Vagina (tissue), 2 donors: Measurements from ENCODE around the gene PRICKLE2. TPM values are rescaled to one million over a fixed set of nuclear protein-coding genes. Genes with fewer than 3 reads are reported as not detected.
A peak's percentile ranks its signal among the peaks of the same experiment; 100 is the strongest.

Experiments
- DNase-seq, 2 donors: peaks; one replicate each; pipeline ENCODE4 v3.0.0-alpha.2; 2017; ENCODE audit errors: extremely low spot score in 2 of 2
- H3K27ac ChIP-seq: fragments of 200-600 bp; sonication (generic); one replicate; pipeline ENCODE4 v1.5.1; 2019
- H3K27me3 ChIP-seq: fragments of 200-600 bp; sonication (generic); one replicate; pipeline ENCODE4 v1.5.1; 2019
- H3K36me3 ChIP-seq, 2 donors: fragments of 200-600 bp; sonication (generic); one replicate each; pipeline ENCODE4 v1.5.1; 2017 to 2019
- H3K4me1 ChIP-seq: fragments of 200-600 bp; sonication (generic); one replicate; pipeline ENCODE4 v1.5.1; 2019
- H3K4me3 ChIP-seq, 2 donors: fragments of 200-600 bp; sonication (generic); 1 replicate in 1 of 2; 2 replicates in 1 of 2; pipeline ENCODE4 v1.5.1; 2016 to 2019
- H3K9me3 ChIP-seq: fragments of 200-600 bp; sonication (generic); one replicate; pipeline ENCODE4 v1.5.1; 2019
- POLR2A ChIP-seq, 2 donors: fragments of 450-650 bp; IDR thresholded peaks; one replicate each; pipeline ENCODE4 v1.6.1; 2017; ENCODE audit warnings: antibody characterized with exemption in 2 of 2, mild to moderate bottlenecking in 2 of 2, moderate library complexity in 2 of 2
- POLR2AphosphoS5 ChIP-seq, 2 donors: sonication (generic); formaldehyde crosslinking; IDR thresholded peaks; one replicate each; pipeline ENCODE4 v1.9.0; 2017; ENCODE audit warnings: antibody characterized with exemption in 2 of 2, mild to moderate bottlenecking in 2 of 2, low read depth in 1 of 2; ENCODE audit not compliant: insufficient read depth in 1 of 2
- intact Hi-C: fragments of 100-400 bp; cut with DNase I; formaldehyde crosslinking; loops from one replicate; pipeline ENCODE4 v1.15.1; 2023
- total RNA-seq: library from RNA; depleted of rRNA; stranded (reverse); fragments of >200 nt; gene quantifications from one replicate; pipeline ENCODE4 v1.2.3, GENCODE V29; 2016
- TF ChIP-seq, protein P1 (sequence below), 3 experiments: fragments of 450-650 bp in 2 of 3; fragments of 200-600 bp in 1 of 3; sonication (generic) in 1 of 3; IDR thresholded peaks; one replicate each; pipeline ENCODE4 v1.5.1; 2017 to 2019; ENCODE audit warnings: antibody characterized with exemption in 3 of 3, mild to moderate bottlenecking in 2 of 3, moderate library complexity in 2 of 3

PRICKLE2 gene
- total RNA-seq, 1 donor from 2014 or later: 39.3 TPM

DNA sequence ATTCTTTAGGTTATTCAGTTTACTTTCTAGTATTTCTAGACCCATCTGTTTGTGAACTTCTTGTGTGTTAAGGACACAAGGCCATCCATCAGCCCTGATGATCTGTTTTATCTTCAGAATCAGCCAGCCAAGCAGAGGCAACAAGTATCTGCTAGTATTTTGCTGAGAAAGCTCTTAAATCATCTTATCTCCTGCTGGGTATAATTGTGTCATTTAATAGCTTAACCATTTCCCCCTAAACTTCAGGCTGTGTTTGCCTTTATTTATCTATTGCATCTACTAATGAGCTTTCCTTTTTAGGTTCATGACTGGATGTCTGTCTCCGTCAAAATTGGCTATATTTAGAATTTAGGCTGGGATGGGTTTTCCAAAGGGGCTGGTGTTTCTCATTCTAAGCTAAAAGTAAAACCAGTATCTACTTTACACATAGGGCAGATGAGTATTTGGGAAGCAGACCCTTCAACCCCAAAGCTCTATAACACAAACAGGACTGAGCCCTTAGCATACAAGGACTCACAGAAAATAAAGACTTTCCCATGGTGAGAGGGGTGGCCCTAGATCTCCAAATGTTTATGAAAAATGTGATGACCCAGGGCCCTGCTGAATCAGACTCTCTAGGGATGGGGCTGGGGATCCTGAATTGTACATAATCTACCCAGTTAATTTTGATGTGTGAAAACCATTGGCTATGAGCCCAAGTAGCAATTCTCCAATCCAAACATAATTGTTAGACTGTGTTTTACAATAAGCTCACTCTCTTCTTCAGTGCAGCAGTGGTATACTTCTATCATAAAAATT lies 136.7 kb downstream of the PRICKLE2 start:
- no peaks in the 10 kb centered on the region for H3K36me3 ChIP-seq
- TF ChIP-seq POLR2AphosphoS5 (IDR thresholded peaks at IDR 0.05; ENCODE audit: insufficient read depth in 1 of 2, low read depth in 1 of 2): no peak
- TF ChIP-seq, protein P1, sequence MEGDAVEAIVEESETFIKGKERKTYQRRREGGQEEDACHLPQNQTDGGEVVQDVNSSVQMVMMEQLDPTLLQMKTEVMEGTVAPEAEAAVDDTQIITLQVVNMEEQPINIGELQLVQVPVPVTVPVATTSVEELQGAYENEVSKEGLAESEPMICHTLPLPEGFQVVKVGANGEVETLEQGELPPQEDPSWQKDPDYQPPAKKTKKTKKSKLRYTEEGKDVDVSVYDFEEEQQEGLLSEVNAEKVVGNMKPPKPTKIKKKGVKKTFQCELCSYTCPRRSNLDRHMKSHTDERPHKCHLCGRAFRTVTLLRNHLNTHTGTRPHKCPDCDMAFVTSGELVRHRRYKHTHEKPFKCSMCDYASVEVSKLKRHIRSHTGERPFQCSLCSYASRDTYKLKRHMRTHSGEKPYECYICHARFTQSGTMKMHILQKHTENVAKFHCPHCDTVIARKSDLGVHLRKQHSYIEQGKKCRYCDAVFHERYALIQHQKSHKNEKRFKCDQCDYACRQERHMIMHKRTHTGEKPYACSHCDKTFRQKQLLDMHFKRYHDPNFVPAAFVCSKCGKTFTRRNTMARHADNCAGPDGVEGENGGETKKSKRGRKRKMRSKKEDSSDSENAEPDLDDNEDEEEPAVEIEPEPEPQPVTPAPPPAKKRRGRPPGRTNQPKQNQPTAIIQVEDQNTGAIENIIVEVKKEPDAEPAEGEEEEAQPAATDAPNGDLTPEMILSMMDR (IDR thresholded peaks at IDR 0.05): no peak
- no peak for TF ChIP-seq POLR2A (IDR thresholded peaks at IDR 0.05)
- intact Hi-C loops: no loop called here
- no peaks in the 10 kb centered on the region for H3K9me3 ChIP-seq
- peak overlapping the region; percentile 1 for H3K27ac ChIP-seq
- H3K27me3 ChIP-seq: no peaks in the 10 kb centered on the region
- H3K4me1 ChIP-seq: peaks cover 22% of the 10 kb centered on the region
- H3K4me3 ChIP-seq: no peak overlapping the region
- DNase-seq: no peak

DNA sequence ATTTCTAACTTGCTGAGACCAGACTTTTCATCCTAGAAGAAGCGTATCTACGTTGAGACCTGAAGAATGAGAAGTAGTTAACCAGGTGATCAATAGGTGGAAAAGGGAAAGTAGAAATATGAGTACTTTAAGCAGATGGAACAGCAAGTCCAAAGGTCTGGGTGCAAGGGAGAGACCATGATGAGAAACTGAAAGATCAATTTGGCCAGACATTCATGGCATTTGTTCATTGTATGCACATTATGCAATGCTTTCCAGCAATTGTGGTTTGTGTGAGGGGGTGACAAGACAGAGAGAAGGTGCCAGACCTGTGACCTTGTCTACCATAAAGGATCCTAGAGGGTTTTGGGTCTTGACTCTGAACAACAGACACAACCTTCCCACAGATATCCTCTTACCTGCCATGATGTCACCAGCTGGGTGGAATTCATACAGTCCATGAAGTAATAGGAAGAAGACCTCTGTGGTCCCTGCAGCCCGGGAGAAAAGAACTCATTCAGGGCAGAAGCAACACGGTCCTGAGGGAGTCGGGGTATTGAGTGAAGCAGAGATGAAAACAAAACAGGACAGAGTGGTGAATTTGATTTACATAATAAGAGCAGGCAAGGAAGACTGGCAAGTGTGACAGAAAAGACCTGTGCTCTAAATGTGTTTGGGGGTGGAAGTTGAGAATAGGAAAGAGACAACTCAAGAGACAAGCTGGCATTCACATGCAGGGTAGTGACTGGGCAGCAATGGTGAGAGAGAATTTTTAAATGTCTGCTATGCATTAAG lies 138.6 kb downstream of the PRICKLE2 start:
- TF ChIP-seq POLR2A (IDR thresholded peaks at IDR 0.05) (no peak), POLR2AphosphoS5 (IDR thresholded peaks at IDR 0.05; ENCODE audit: insufficient read depth in 1 of 2, low read depth in 1 of 2) (no peak)
- TF ChIP-seq, protein P1 (IDR thresholded peaks at IDR 0.05): no peak
- Histone ChIP-seq H3K27me3 (no peaks in the 10 kb centered on the region), H3K27ac (no peak overlapping the region), H3K36me3 (no peaks in the 10 kb centered on the region), H3K4me1 (peaks cover 22% of the 10 kb centered on the region), H3K9me3 (no peaks in the 10 kb centered on the region), H3K4me3 (no peak overlapping the region)
- DNase-seq: no peak
- intact Hi-C loops: no loop called here

DNA sequence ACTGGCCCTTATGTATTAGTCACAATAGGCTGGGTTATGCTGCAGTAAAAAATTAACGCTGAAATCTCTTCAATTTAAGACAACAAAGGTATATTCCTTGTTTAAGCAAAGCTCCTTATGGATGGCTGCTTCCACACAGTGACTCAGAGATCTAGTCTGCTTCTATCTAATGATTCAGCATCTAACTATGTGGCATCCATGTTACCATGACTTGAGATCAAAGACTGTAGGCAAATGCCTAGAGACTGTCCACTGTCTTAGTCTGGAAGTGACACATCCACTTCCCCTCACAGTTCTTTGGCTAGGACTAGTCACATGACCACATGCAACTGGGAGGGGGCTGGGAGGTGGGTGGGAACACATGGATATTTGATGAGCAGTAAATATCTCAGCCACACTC lies 140.6 kb downstream of the PRICKLE2 start:
- no peaks in the 10 kb centered on the region for H3K9me3 ChIP-seq
- TF ChIP-seq POLR2AphosphoS5 (IDR thresholded peaks at IDR 0.05; ENCODE audit: insufficient read depth in 1 of 2, low read depth in 1 of 2) (no peak), POLR2A (IDR thresholded peaks at IDR 0.05) (no peak)
- TF ChIP-seq, protein P1 (IDR thresholded peaks at IDR 0.05): no peak
- intact Hi-C loops: no loop called here
- H3K36me3 ChIP-seq: no peaks in the 10 kb centered on the region
- H3K4me1 ChIP-seq: peaks cover 22% of the 10 kb centered on the region
- DNase-seq: no peak
- no peaks in the 10 kb centered on the region for H3K27me3 ChIP-seq
- H3K4me3 ChIP-seq: no peak overlapping the region
- no peak overlapping the region for H3K27ac ChIP-seq

DNA sequence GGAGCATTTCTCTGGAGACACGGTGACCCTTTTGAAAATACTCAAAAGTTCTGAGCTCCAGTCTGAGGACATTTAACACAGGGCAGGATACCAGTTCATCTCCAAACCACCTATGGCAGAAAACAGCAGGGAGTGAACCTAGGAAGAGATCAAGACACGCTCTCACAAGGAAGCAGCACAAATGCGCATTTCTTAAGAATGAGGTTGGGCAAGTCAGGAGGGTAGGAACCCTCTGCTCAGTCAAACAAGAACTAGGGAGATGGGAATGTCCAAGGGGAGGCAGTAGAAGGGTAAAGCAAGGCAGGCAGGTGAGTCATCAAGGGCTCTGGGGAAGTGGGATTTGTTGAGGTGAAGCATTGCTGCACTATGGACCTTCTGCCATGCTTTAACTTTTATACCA lies 141.7 kb downstream of the PRICKLE2 start:
- H3K4me3 ChIP-seq: no peak overlapping the region

More for the DNA sequence above, 141.7 kb downstream of the PRICKLE2 start:
- H3K4me1 ChIP-seq: peaks cover 15% of the 10 kb centered on the region
- intact Hi-C loops: no loop called here
- H3K9me3 ChIP-seq: no peaks in the 10 kb centered on the region
- H3K36me3 ChIP-seq: no peaks in the 10 kb centered on the region
- no peak for DNase-seq
- no peak for TF ChIP-seq POLR2AphosphoS5 (IDR thresholded peaks at IDR 0.05; ENCODE audit: insufficient read depth in 1 of 2, low read depth in 1 of 2)
- TF ChIP-seq, protein P1 (IDR thresholded peaks at IDR 0.05): no peak
- TF ChIP-seq POLR2A (IDR thresholded peaks at IDR 0.05): no peak
- no peaks in the 10 kb centered on the region for H3K27me3 ChIP-seq
- H3K27ac ChIP-seq: peak overlapping the region; percentile 49
